Epithelial cell of esophagus (primary cell): ENCODE results near the gene SMIM31.
A peak's percentile ranks its signal among the peaks of the same experiment; 100 is the strongest.

ENCODE experiments used
- DNase-seq: peaks from one replicate; pipeline ENCODE4 v3.0.0; 2010; ENCODE audit warnings: low read depth
- H3K4me3 ChIP-seq: 2 replicates; pipeline ENCODE4 v1.5.1; 2011; ENCODE audit warnings: mild to moderate bottlenecking, low read length, control low read depth
- TF ChIP-seq, protein P1 (sequence below): IDR thresholded peaks from 2 replicates; pipeline ENCODE4 v1.5.1; 2011; ENCODE audit warnings: low read depth, mild to moderate bottlenecking, low read length, control low read depth, inconsistent platforms; ENCODE audit not compliant: insufficient read depth; ENCODE audit errors: missing control alignments

Gene SMIM31

DNA sequence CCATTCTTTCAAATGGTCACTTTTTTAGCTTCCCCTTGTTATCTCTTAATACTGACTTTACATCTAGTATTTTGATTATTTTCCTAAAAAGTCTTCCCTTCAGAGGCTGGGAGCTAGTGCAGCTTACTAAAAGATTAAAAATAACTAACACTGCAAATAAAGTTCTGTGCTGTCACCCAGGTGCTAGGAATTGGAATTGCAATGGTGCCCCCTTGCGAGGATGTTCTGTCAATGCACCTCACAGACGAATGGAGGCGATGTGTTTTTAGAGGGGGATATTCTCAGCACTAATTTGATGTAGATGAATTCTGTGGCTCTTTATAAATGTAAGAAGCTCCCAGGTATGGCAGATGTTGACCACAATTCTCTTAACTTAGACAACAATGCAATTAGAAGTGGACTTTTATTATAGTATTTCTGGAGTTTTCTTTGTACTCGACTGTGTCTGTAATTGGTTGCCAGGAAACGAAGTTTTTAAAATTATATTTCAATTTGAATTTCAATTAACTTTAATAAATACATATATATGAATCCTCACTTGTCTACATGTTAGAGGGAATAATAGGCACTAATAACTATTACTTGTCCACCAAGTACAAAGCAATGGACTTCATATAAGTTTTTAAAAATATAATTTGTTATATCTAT, 22.0 kb upstream of the SMIM31 start:
- peak; percentile 63 for DNase-seq
- H3K4me3 ChIP-seq, result no peak overlapping the region
- TF ChIP-seq, protein P1, sequence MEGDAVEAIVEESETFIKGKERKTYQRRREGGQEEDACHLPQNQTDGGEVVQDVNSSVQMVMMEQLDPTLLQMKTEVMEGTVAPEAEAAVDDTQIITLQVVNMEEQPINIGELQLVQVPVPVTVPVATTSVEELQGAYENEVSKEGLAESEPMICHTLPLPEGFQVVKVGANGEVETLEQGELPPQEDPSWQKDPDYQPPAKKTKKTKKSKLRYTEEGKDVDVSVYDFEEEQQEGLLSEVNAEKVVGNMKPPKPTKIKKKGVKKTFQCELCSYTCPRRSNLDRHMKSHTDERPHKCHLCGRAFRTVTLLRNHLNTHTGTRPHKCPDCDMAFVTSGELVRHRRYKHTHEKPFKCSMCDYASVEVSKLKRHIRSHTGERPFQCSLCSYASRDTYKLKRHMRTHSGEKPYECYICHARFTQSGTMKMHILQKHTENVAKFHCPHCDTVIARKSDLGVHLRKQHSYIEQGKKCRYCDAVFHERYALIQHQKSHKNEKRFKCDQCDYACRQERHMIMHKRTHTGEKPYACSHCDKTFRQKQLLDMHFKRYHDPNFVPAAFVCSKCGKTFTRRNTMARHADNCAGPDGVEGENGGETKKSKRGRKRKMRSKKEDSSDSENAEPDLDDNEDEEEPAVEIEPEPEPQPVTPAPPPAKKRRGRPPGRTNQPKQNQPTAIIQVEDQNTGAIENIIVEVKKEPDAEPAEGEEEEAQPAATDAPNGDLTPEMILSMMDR, result peak; percentile 93

DNA sequence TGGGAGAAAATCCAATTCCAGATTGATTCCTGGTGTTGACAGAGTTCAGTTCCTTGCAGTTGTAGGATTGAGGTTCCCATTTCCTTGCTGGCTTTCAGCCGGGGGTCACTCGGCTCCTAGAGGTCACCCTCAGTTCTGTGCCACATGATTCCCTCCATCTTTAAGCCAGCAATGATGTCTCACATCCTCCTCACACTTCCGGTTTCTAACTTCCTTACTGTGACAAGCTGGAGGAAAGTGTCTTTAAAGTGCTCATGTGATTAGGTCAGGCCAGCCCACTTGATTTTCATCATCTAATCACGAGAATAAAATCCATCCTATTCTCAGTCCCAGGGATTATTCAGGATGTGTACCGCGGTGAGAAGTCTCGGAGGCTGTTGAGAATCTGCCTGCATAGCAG, 19.4 kb upstream of the SMIM31 start:
- DNase-seq, result no peak
- no peak overlapping the region for H3K4me3 ChIP-seq
- TF ChIP-seq, protein P1, result no peak

DNA sequence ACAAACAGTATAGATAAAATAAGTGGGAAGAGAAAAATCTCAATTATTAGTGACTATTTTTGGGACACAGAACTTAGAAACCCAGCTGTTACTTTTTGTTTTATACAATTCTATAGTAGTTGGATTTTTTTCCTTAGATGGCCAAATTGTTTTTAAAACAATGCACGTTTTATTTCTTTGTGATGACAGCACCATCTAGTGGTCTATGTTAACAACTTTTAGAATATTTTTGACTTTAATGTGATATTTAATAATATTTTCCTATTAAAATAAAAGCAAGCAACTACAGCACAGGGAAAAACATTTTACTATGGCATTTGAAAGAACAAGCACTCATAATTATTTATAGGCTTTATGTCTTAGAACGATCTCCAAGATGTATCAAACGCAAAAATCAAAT, 5.6 kb upstream of the SMIM31 start:
- H3K4me3 ChIP-seq, result no peak overlapping the region
- TF ChIP-seq, protein P1, result no peak
- peak; percentile 33 for DNase-seq

DNA sequence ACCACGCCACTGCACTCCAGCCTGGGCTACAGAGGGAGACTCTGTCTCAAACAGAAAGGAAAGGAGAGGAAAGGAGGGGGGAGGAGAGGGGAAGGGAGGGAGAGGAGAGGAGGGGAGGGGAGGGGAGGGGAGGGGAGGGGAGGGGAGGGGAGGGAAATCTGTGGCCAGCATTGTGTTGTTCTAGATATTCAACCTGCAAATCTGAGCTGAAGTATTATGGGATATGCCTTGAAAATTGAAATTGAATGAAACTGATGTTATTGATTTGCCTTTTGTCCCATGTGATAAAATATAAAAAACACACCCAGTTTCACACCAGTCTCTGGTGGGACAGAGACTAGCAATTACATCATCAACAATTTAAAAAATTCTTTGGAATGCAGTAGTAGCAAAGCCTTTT, 1.5 kb downstream of the SMIM31 start:
- no peak for DNase-seq
- no peak overlapping the region for H3K4me3 ChIP-seq
- TF ChIP-seq, protein P1, result no peak

DNA sequence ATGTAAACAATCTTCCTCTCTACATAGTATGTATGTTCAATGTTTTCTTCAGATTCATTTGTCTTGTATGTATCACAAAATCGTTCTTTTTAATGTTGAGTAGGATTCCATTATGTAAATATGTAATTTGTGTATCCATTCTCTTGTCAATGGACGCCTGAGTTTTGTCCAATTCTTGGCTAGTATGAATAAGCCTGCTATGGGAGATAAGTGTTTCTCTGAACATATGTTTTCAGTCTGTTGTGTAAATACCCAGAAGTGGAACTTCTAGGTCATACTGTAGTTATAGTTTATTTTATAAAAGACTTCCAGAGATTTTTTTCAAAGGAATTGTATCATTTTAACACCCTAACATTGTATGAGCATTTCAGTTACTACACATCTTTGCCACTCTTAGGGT, 2.8 kb downstream of the SMIM31 start:
- DNase-seq, result no peak
- TF ChIP-seq, protein P1, result no peak
- H3K4me3 ChIP-seq, result no peak overlapping the region

DNA sequence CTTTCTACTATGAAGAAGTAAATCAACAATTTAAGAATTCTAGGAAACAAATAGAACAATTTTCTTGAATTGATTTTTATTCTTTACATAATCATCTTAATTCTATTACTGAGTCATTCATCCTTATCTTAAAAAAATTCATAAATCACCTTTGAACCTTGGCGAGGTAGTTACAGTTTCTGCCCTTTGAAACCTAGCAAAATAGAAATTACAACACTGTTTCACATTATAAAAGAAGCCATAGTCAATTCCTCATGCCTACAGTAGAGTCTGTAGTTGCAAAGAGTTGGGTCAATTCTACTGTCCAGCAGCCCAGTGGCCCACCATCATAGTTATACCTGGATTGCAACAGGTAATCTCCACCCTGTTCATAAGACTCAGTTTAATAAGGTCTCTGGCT, 7.3 kb downstream of the SMIM31 start:
- no peak for DNase-seq
- no peak overlapping the region for H3K4me3 ChIP-seq
- TF ChIP-seq, protein P1, result no peak

DNA sequence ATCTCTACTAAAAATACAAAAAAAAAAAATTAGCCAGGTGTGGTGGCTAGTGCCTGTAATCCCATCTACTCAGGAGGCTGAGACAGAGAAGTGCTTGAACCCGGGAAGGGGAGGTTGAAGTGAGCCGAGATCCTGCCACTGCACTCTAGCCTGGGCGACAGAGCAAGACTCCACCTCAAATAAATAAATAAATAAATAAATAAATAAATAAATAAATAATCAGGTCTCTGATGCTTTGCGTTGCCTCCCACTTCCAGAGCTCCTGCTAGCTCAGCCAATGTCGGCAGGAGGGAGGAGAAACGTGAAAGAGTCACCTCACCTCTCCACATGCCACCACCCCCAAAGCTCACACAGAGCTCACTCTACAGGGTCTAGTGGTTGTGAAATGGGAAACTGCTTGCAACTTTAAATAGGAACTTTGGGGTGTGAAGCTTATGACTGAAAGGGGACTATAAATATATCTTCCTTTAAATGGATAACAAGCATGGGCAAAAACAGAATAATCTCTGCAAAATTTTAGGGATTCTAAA, 7.9 kb downstream of the SMIM31 start:
- no peak overlapping the region for H3K4me3 ChIP-seq
- no peak for DNase-seq
- TF ChIP-seq, protein P1, result no peak
